DOHH2 (cell line): Measurements from ENCODE around the gene LAMB1.

Experiments
- H3F3A ChIP-seq: fragments of 200-600 bp; sonication (generic), shearing (Covaris generic); 2 replicates; pipeline ENCODE4 v1.6.0; 2016; ENCODE audit warnings: antibody characterized with exemption, mild to moderate bottlenecking; ENCODE audit not compliant: control insufficient read depth, insufficient read depth
- H3K27ac ChIP-seq: fragments of 200-600 bp; sonication (generic); 2 replicates; pipeline ENCODE4 v1.5.1; 2014; ENCODE audit warnings: low read depth, mild to moderate bottlenecking, low read length, moderate library complexity
- H3K27me3 ChIP-seq: fragments of 200-600 bp; sonication (generic); 2 replicates; pipeline ENCODE4 v1.6.1; 2014; ENCODE audit warnings: mild to moderate bottlenecking, low read length, mixed read lengths; ENCODE audit not compliant: control insufficient read depth
- H3K36me3 ChIP-seq: fragments of 200-600 bp; sonication (generic); 2 replicates; pipeline ENCODE4 v1.6.1; 2014; ENCODE audit warnings: mild to moderate bottlenecking, low read length, moderate library complexity, mixed read lengths; ENCODE audit not compliant: control insufficient read depth
- H3K4me1 ChIP-seq: fragments of 200-600 bp; sonication (generic); 2 replicates; pipeline ENCODE4 v1.6.1; 2014; ENCODE audit warnings: mild to moderate bottlenecking, low read length, mixed read lengths; ENCODE audit not compliant: control insufficient read depth
- H3K4me2 ChIP-seq: fragments of 200-600 bp; sonication (generic); 2 replicates; pipeline ENCODE4 v1.6.0; 2014; ENCODE audit warnings: mild to moderate bottlenecking, low read length, moderate library complexity
- H3K4me3 ChIP-seq: fragments of 200-600 bp; sonication (generic); 2 replicates; pipeline ENCODE4 v1.5.1; 2014; ENCODE audit warnings: mild to moderate bottlenecking, low read length, mixed read lengths
- H3K79me2 ChIP-seq: fragments of 200-600 bp; sonication (generic); 2 replicates; pipeline ENCODE4 v1.6.1; 2014; ENCODE audit warnings: mild to moderate bottlenecking, low read length, mixed read lengths; ENCODE audit not compliant: control insufficient read depth
- H3K9me2 ChIP-seq: fragments of 200-600 bp; sonication (generic); replicated peaks from 2 replicates; pipeline ENCODE4 v1.6.1; 2014; ENCODE audit warnings: mild to moderate bottlenecking, low read length, mixed read lengths; ENCODE audit not compliant: control insufficient read depth
- H3K9me3 ChIP-seq: fragments of 200-600 bp; sonication (generic); 2 replicates; pipeline ENCODE4 v1.6.1; 2014; ENCODE audit warnings: antibody characterized with exemption, low read length, mixed read lengths; ENCODE audit not compliant: control insufficient read depth, insufficient read depth
- H4K20me1 ChIP-seq: fragments of 200-600 bp; sonication (generic); 2 replicates; pipeline ENCODE4 v1.6.0; 2014; ENCODE audit warnings: low read depth, mild to moderate bottlenecking, antibody characterized with exemption, low read length, moderate library complexity; ENCODE audit not compliant: control insufficient read depth, insufficient read depth
- EZH2phosphoT487 ChIP-seq: fragments of 200-600 bp; sonication (generic); IDR thresholded peaks from 2 replicates; pipeline ENCODE4 v1.6.1; 2017; ENCODE audit warnings: borderline replicate concordance, mild to moderate bottlenecking, antibody characterized with exemption, low read length, moderate library complexity, mixed read lengths
- TF ChIP-seq, protein P1 (sequence below): fragments of 200-600 bp; sonication (generic); IDR thresholded peaks from one replicate; pipeline ENCODE4 v1.5.1; 2014; ENCODE audit warnings: antibody characterized with exemption, mild to moderate bottlenecking, low read depth, low read length; ENCODE audit not compliant: poor library complexity, severe bottlenecking

Gene LAMB1

GRCh38 chr7:107945332-107945731, 57.6 kb downstream of the LAMB1 start:
- Histone ChIP-seq H3K27ac (no peak overlapping the region), H3K9me3 (no peaks in the 10 kb centered on the region), H3K79me2 (no peaks in the 10 kb centered on the region), H3K4me2 (no peak overlapping the region), H3K9me2 (no peaks in the 10 kb centered on the region), H3F3A (no peaks in the 10 kb centered on the region), H4K20me1 (no peaks in the 10 kb centered on the region), H3K27me3 (peaks cover 5% of the 10 kb centered on the region; the same call in 1 of the 2 replicates), H3K4me1 (no peaks in the 10 kb centered on the region), H3K36me3 (no peaks in the 10 kb centered on the region), H3K4me3 (no peak overlapping the region)
- no peak for TF ChIP-seq EZH2phosphoT487
- TF ChIP-seq, protein P1, sequence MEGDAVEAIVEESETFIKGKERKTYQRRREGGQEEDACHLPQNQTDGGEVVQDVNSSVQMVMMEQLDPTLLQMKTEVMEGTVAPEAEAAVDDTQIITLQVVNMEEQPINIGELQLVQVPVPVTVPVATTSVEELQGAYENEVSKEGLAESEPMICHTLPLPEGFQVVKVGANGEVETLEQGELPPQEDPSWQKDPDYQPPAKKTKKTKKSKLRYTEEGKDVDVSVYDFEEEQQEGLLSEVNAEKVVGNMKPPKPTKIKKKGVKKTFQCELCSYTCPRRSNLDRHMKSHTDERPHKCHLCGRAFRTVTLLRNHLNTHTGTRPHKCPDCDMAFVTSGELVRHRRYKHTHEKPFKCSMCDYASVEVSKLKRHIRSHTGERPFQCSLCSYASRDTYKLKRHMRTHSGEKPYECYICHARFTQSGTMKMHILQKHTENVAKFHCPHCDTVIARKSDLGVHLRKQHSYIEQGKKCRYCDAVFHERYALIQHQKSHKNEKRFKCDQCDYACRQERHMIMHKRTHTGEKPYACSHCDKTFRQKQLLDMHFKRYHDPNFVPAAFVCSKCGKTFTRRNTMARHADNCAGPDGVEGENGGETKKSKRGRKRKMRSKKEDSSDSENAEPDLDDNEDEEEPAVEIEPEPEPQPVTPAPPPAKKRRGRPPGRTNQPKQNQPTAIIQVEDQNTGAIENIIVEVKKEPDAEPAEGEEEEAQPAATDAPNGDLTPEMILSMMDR, result no peak

- no peak for TF ChIP-seq EZH2phosphoT487
- TF ChIP-seq, protein P1, result no peak
- Histone ChIP-seq H3K4me2 (no peak overlapping the region), H3K9me3 (no peaks in the 10 kb centered on the region), H3K27ac (no peak overlapping the region), H3F3A (no peaks in the 10 kb centered on the region), H3K79me2 (no peaks in the 10 kb centered on the region), H3K4me1 (no peaks in the 10 kb centered on the region), H3K36me3 (no peaks in the 10 kb centered on the region), H3K27me3 (peaks cover 5% of the 10 kb centered on the region; the same call in 1 of the 2 replicates), H3K4me3 (no peak overlapping the region), H4K20me1 (no peaks in the 10 kb centered on the region), H3K9me2 (no peaks in the 10 kb centered on the region)
Observed at GRCh38 chr7:107944411-107945169, 58.4 kb downstream of the LAMB1 start.

DNA sequence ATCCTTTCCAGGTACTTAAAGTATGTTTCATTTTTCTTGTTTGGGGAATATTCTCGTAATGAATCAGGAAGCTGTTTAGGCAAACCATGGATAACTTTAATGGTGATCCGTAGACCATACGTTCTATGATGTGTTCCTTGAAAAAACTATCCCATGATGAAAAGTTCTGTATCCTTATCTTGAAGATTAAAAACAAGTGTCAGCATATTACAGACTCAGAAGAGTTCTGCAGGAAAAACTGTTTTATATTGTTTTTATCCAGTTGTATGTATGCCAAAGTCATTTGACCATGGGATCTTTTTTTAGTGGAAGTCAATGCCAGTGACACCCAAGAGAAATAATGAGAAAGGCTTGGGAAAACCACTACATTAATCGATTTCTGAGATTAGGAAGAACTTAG, 59.9 kb downstream of the LAMB1 start:
- Histone ChIP-seq H3K4me3 (no peak overlapping the region), H3K9me3 (no peaks in the 10 kb centered on the region), H3K9me2 (no peaks in the 10 kb centered on the region), H3K36me3 (no peaks in the 10 kb centered on the region), H3K79me2 (no peaks in the 10 kb centered on the region), H3K27ac (no peak overlapping the region), H4K20me1 (no peaks in the 10 kb centered on the region), H3K4me1 (no peaks in the 10 kb centered on the region), H3K4me2 (no peak overlapping the region), H3K27me3 (no peaks in the 10 kb centered on the region; the same call in 1 of the 2 replicates), H3F3A (no peaks in the 10 kb centered on the region)
- no peak for TF ChIP-seq EZH2phosphoT487
- TF ChIP-seq, protein P1, result no peak
